Aorta (tissue), 5 donors: Measurements from ENCODE around the gene TUBGCP6. TPM values are rescaled to one million over a fixed set of nuclear protein-coding genes. Genes with fewer than 3 reads are reported as not detected.

ENCODE experiments used
- ATAC-seq: fragments of 200-7000 bp; cut with Tn5 transposase; one replicate; pipeline ENCODE4 v1.9.1; 2022; ENCODE audit warnings: moderate library complexity; ENCODE audit not compliant: low FRiP score
- DNase-seq, 2 donors: peaks; one replicate each; pipeline ENCODE4 v3.0.0-alpha.2; 2020
- H3K27ac ChIP-seq, 2 donors: one replicate each; pipeline ENCODE4 v1.5.1; 2013; ENCODE audit warnings: low read length in 2 of 2, mild to moderate bottlenecking in 2 of 2, moderate library complexity in 2 of 2, control low read depth in 1 of 2, inconsistent platforms in 1 of 2, low read depth in 1 of 2
- H3K27me3 ChIP-seq, 2 donors: one replicate each; pipeline ENCODE4 v1.6.1; 2013; ENCODE audit warnings: control low read depth in 1 of 2, low read length in 1 of 2, mild to moderate bottlenecking in 1 of 2, moderate library complexity in 1 of 2; ENCODE audit not compliant: insufficient read depth in 2 of 2, control insufficient read depth in 1 of 2
- H3K36me3 ChIP-seq, 2 donors: one replicate each; pipeline ENCODE4 v1.6.1; 2013; ENCODE audit warnings: control low read depth in 1 of 2, low read length in 1 of 2, mild to moderate bottlenecking in 1 of 2; ENCODE audit not compliant: insufficient read depth in 2 of 2, control insufficient read depth in 1 of 2
- H3K4me1 ChIP-seq, 2 donors: one replicate each; pipeline ENCODE4 v1.6.1; 2013; ENCODE audit warnings: low read length in 2 of 2, control low read depth in 1 of 2, mild to moderate bottlenecking in 1 of 2, moderate library complexity in 1 of 2; ENCODE audit not compliant: insufficient read depth in 2 of 2, control insufficient read depth in 1 of 2
- H3K4me3 ChIP-seq, 2 donors: one replicate each; pipeline ENCODE4 v1.5.1; 2013; ENCODE audit warnings: low read length in 2 of 2, control low read depth in 1 of 2, mild to moderate bottlenecking in 1 of 2
- H3K9me3 ChIP-seq: one replicate; pipeline ENCODE4 v1.6.1; 2013; ENCODE audit warnings: mild to moderate bottlenecking, low read length; ENCODE audit not compliant: control insufficient read depth
- WGBS, 2 donors: extraction: QIAGEN DNeasy Blood & Tissue Kit; methylation state at CpG; one replicate each; pipeline ENCODE4 v1.1.7; 2013; 5-methylcytosine and 5-hydroxymethylcytosine counted together
- intact Hi-C, 2 donors: fragments of 100-400 bp; cut with DNase I; formaldehyde crosslinking; loops; one replicate each; pipeline versions ENCODE4 v1.14.2 to v1.15.0; 2022
- long read RNA-seq, 2 donors: library from polyadenylated mRNA; unstranded; transcript quantifications; one replicate each; pipeline ENCODE4 v2.0.0, GENCODE V29; 2020 to 2021
- polyA plus RNA-seq, 2 donors: library from polyadenylated mRNA; stranded (reverse); fragments of 200-250 nt; gene quantifications; one replicate each; pipeline ENCODE4 v1.2.3, GENCODE V29; 2013
- total RNA-seq, 2 donors: library from RNA; stranded (reverse); fragmentation: NEBNext Ultra II Directional; extraction: Animal tissue kit (Norgen Biotek cat#: 25700); gene quantifications; one replicate each; pipeline ENCODE4 v1.2.1, GENCODE V29; 2021
- donor health status: healthy with polysubstance abuse.
- donor health status: Bipolar disorder and iron deficiency.
- donor health status: DM: no; HTN: no; CAD: no.
- donor health status: DM: no; HTN: no; CAD: no.
- donor health status: DM: yes; HTN: yes; CAD: no.

The TUBGCP6 gene
- total RNA-seq, result 10 to 100 TPM; 29.0 to 49.5 TPM
- 100 to 1,000 TPM in 1 of 2 donors, 1 to 10 TPM in 1; 7.0 to 134 TPM for polyA plus RNA-seq
- long read RNA-seq, donor 1, partial matches to known transcripts, result 20 of 37 reads
- long read RNA-seq, donor 1, other reads (novel, unspliced or antisense), result 17 of 37 reads
- long read RNA-seq, donor 2, full-length matches to known transcripts, result 2 of 31 reads
- long read RNA-seq, donor 2, partial matches to known transcripts, result 16 of 31 reads
- long read RNA-seq, donor 2, other reads (novel, unspliced or antisense), result 13 of 31 reads

GRCh38 chr22:50244420-50245213 lies at the start of gene TUBGCP6:
TUBGCP6 (minus strand) TSS chr22:50245023; CDS start chr22:50244459, 564 bp downstream.
- peak; percentile 95 for ATAC-seq
- Histone ChIP-seq H3K36me3 (peaks cover 0 to 2% of the 10 kb centered on the region in 2 donors), H3K27ac (peak within 1 kb of the TSS in 1 of 2 donors; percentile 74), H3K4me3 (peak within 1 kb of the TSS; percentile 55 to 77), H3K27me3 (no peaks in the 10 kb centered on the region), H3K9me3 (no peaks in the 10 kb centered on the region), H3K4me1 (no peaks in the 10 kb centered on the region)
- WGBS, 2 donors, result 0 to 1% methylated on average over 71 to 76 of the region's 76 CpGs
- DNase-seq, result peak; percentile 97 to 99
- intact Hi-C loops, result loop anchor here (5.0 to 10.0 kb wide), 2 partner anchors 52 to 260 kb away; partner anchors contain the start of genes LMF2 (in 1 of the 2) and NCAPH2 (in 1 of the 2)

- ATAC-seq, result no peak
- WGBS, 2 donors, result 41 to 51% methylated on average over 5 of the region's 5 CpGs
- intact Hi-C loops, result no loop called here
- H3K27ac ChIP-seq, result peak overlapping the region in 1 of 2 donors; percentile 90
- H3K4me3 ChIP-seq, result no peak overlapping the region
- no peaks in the 10 kb centered on the region for H3K9me3 ChIP-seq
- no peaks in the 10 kb centered on the region for H3K4me1 ChIP-seq
- DNase-seq, result no peak
- no peaks in the 10 kb centered on the region for H3K36me3 ChIP-seq
- H3K27me3 ChIP-seq, result no peaks in the 10 kb centered on the region
These were observed 49.5 kb upstream of the TUBGCP6 start for GRCh38 chr22:50294319-50294656.

- intact Hi-C loops, result loop anchor here in 1 of 2 donors (1.0 kb wide), 1 partner anchor 12 kb away; no protein-coding TSS in a partner anchor
- no peaks in the 10 kb centered on the region for H3K27me3 ChIP-seq
- no peaks in the 10 kb centered on the region for H3K4me1 ChIP-seq
- WGBS, 2 donors, result 4 to 9% methylated on average over 34 to 42 of the region's 42 CpGs
- no peaks in the 10 kb centered on the region for H3K36me3 ChIP-seq
- no peak overlapping the region for H3K4me3 ChIP-seq
- peak; percentile 87 to 93 for DNase-seq
- peak; percentile 85 for ATAC-seq
- H3K27ac ChIP-seq, result peak overlapping the region; percentile 1 to 90
- H3K9me3 ChIP-seq, result no peaks in the 10 kb centered on the region
These were observed 48.9 kb upstream of the TUBGCP6 start for GRCh38 chr22:50293441-50294318.

GRCh38 chr22:50292643-50293440 lies 48.0 kb upstream of the TUBGCP6 start:
- intact Hi-C loops, result loop anchor here in 1 of 2 donors (1.0 kb wide), 1 partner anchor 12 kb away; no protein-coding TSS in a partner anchor
- 47 to 50% methylated on average over 27 to 29 of the region's 29 CpGs for WGBS, 2 donors

GRCh38 chr22:50289942-50290630 lies 45.3 kb upstream of the TUBGCP6 start:
- H3K4me1 ChIP-seq, result no peaks in the 10 kb centered on the region
- H3K36me3 ChIP-seq, result peaks cover 0 to 10% of the 10 kb centered on the region in 2 donors
- 92% methylated on average over 37 of the region's 37 CpGs for WGBS, 2 donors

More at GRCh38 chr22:50292643-50293440, 48.0 kb upstream of the TUBGCP6 start:
- H3K36me3 ChIP-seq, result peaks cover 0 to 1% of the 10 kb centered on the region in 2 donors
- ATAC-seq, result no peak
- no peaks in the 10 kb centered on the region for H3K9me3 ChIP-seq
- DNase-seq, result no peak
- H3K4me1 ChIP-seq, result no peaks in the 10 kb centered on the region
- peak overlapping the region in 1 of 2 donors; percentile 56 for H3K27ac ChIP-seq
- no peak overlapping the region for H3K4me3 ChIP-seq
- H3K27me3 ChIP-seq, result no peaks in the 10 kb centered on the region

GRCh38 chr22:50289151-50289941 lies 44.5 kb upstream of the TUBGCP6 start:
- Histone ChIP-seq H3K27me3 (no peaks in the 10 kb centered on the region), H3K27ac (no peak overlapping the region), H3K36me3 (peaks cover 0 to 10% of the 10 kb centered on the region in 2 donors), H3K9me3 (no peaks in the 10 kb centered on the region), H3K4me3 (no peak overlapping the region), H3K4me1 (no peaks in the 10 kb centered on the region)
- no peak for ATAC-seq
- intact Hi-C loops, result no loop called here
- whole genome bisulfite sequencing, 2 donors, result 90% methylated on average over 54 to 57 of the region's 57 CpGs
- no peak for DNase-seq

More at GRCh38 chr22:50289942-50290630, 45.3 kb upstream of the TUBGCP6 start:
- Histone ChIP-seq H3K4me3 (no peak overlapping the region), H3K27me3 (no peaks in the 10 kb centered on the region), H3K9me3 (no peaks in the 10 kb centered on the region), H3K27ac (no peak overlapping the region)
- no peak for DNase-seq
- intact Hi-C loops, result no loop called here
- ATAC-seq, result no peak

GRCh38 chr22:50287731-50288130 lies 42.9 kb upstream of the TUBGCP6 start:
- intact Hi-C loops, result no loop called here
- no peaks in the 10 kb centered on the region for H3K9me3 ChIP-seq
- H3K4me1 ChIP-seq, result no peaks in the 10 kb centered on the region
- H3K36me3 ChIP-seq, result peaks cover 0 to 15% of the 10 kb centered on the region in 2 donors
- WGBS, 2 donors, result 93 to 95% methylated on average over 31 of the region's 31 CpGs
- H3K27ac ChIP-seq, result no peak overlapping the region
- no peak for DNase-seq
- H3K27me3 ChIP-seq, result no peaks in the 10 kb centered on the region
- H3K4me3 ChIP-seq, result no peak overlapping the region
- ATAC-seq, result no peak
